Esophagus muscularis mucosa (tissue), 4 donors: ENCODE measurements around the gene SESTD1.

Experiments
- EP300 ChIP-seq: sonication (generic); formaldehyde crosslinking; IDR thresholded peaks from one replicate; pipeline ENCODE4 v1.6.1; 2017; ENCODE audit warnings: antibody characterized with exemption
- POLR2A ChIP-seq: fragments of 450-650 bp; IDR thresholded peaks from one replicate; pipeline ENCODE4 v1.6.1; 2017; ENCODE audit warnings: antibody characterized with exemption, moderate library complexity, mild to moderate bottlenecking, low read depth
- POLR2AphosphoS5 ChIP-seq, 2 donors: sonication (generic); formaldehyde crosslinking; IDR thresholded peaks; one replicate each; pipeline ENCODE4 v1.6.1; 2017; ENCODE audit warnings: antibody characterized with exemption in 2 of 2
- TF ChIP-seq, protein P1 (sequence below), 3 experiments: fragments of 200-600 bp in 2 of 3; fragments of 450-650 bp in 1 of 3; sonication (generic) in 2 of 3; IDR thresholded peaks; one replicate each; pipeline ENCODE4 v1.5.1; 2017 to 2019; ENCODE audit warnings: antibody characterized with exemption in 3 of 3, mild to moderate bottlenecking in 2 of 3, moderate library complexity in 1 of 3

DNA sequence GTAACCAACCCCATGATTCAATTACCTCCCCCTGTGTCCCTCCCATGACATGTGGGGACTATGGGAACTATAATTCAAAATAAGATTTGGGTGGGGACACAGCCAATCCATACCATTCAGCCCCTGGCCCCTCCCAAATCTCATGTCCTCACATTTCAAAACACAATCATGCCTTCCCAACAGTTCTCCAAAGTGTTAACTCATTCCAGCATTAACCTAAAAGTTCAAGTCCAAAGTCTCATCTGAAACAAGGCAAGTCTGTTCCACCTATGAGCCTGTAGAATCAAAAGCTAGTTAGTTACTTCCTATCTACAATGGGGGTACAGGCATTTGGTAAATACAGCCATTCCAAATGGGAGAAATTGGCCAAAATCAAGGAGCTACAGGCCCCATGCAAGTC lies 182.7 kb downstream of the SESTD1 start:
- TF ChIP-seq EP300 (no peak), POLR2AphosphoS5 (IDR thresholded peaks at IDR 0.05) (no peak), POLR2A (no peak)
- TF ChIP-seq, protein P1, sequence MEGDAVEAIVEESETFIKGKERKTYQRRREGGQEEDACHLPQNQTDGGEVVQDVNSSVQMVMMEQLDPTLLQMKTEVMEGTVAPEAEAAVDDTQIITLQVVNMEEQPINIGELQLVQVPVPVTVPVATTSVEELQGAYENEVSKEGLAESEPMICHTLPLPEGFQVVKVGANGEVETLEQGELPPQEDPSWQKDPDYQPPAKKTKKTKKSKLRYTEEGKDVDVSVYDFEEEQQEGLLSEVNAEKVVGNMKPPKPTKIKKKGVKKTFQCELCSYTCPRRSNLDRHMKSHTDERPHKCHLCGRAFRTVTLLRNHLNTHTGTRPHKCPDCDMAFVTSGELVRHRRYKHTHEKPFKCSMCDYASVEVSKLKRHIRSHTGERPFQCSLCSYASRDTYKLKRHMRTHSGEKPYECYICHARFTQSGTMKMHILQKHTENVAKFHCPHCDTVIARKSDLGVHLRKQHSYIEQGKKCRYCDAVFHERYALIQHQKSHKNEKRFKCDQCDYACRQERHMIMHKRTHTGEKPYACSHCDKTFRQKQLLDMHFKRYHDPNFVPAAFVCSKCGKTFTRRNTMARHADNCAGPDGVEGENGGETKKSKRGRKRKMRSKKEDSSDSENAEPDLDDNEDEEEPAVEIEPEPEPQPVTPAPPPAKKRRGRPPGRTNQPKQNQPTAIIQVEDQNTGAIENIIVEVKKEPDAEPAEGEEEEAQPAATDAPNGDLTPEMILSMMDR (IDR thresholded peaks at IDR 0.05), result no peak
